DOHH2 (cell line): Measurements from ENCODE around the gene MFRP.

Source experiments
- H3F3A ChIP-seq: fragments of 200-600 bp; sonication (generic), shearing (Covaris generic); 2 replicates; pipeline ENCODE4 v1.6.0; 2016; ENCODE audit warnings: antibody characterized with exemption, mild to moderate bottlenecking; ENCODE audit not compliant: control insufficient read depth, insufficient read depth
- H3K27ac ChIP-seq: fragments of 200-600 bp; sonication (generic); 2 replicates; pipeline ENCODE4 v1.5.1; 2014; ENCODE audit warnings: low read depth, mild to moderate bottlenecking, low read length, moderate library complexity
- H3K27me3 ChIP-seq: fragments of 200-600 bp; sonication (generic); 2 replicates; pipeline ENCODE4 v1.6.1; 2014; ENCODE audit warnings: mild to moderate bottlenecking, low read length, mixed read lengths; ENCODE audit not compliant: control insufficient read depth
- H3K36me3 ChIP-seq: fragments of 200-600 bp; sonication (generic); 2 replicates; pipeline ENCODE4 v1.6.1; 2014; ENCODE audit warnings: mild to moderate bottlenecking, low read length, moderate library complexity, mixed read lengths; ENCODE audit not compliant: control insufficient read depth
- H3K4me1 ChIP-seq: fragments of 200-600 bp; sonication (generic); 2 replicates; pipeline ENCODE4 v1.6.1; 2014; ENCODE audit warnings: mild to moderate bottlenecking, low read length, mixed read lengths; ENCODE audit not compliant: control insufficient read depth
- H3K4me2 ChIP-seq: fragments of 200-600 bp; sonication (generic); 2 replicates; pipeline ENCODE4 v1.6.0; 2014; ENCODE audit warnings: mild to moderate bottlenecking, low read length, moderate library complexity
- H3K4me3 ChIP-seq: fragments of 200-600 bp; sonication (generic); 2 replicates; pipeline ENCODE4 v1.5.1; 2014; ENCODE audit warnings: mild to moderate bottlenecking, low read length, mixed read lengths
- H3K79me2 ChIP-seq: fragments of 200-600 bp; sonication (generic); 2 replicates; pipeline ENCODE4 v1.6.1; 2014; ENCODE audit warnings: mild to moderate bottlenecking, low read length, mixed read lengths; ENCODE audit not compliant: control insufficient read depth
- H3K9me2 ChIP-seq: fragments of 200-600 bp; sonication (generic); replicated peaks from 2 replicates; pipeline ENCODE4 v1.6.1; 2014; ENCODE audit warnings: mild to moderate bottlenecking, low read length, mixed read lengths; ENCODE audit not compliant: control insufficient read depth
- H3K9me3 ChIP-seq: fragments of 200-600 bp; sonication (generic); 2 replicates; pipeline ENCODE4 v1.6.1; 2014; ENCODE audit warnings: antibody characterized with exemption, low read length, mixed read lengths; ENCODE audit not compliant: control insufficient read depth, insufficient read depth
- H4K20me1 ChIP-seq: fragments of 200-600 bp; sonication (generic); 2 replicates; pipeline ENCODE4 v1.6.0; 2014; ENCODE audit warnings: low read depth, mild to moderate bottlenecking, antibody characterized with exemption, low read length, moderate library complexity; ENCODE audit not compliant: control insufficient read depth, insufficient read depth
- EZH2phosphoT487 ChIP-seq: fragments of 200-600 bp; sonication (generic); IDR thresholded peaks from 2 replicates; pipeline ENCODE4 v1.6.1; 2017; ENCODE audit warnings: borderline replicate concordance, mild to moderate bottlenecking, antibody characterized with exemption, low read length, moderate library complexity, mixed read lengths
- TF ChIP-seq, protein P1 (sequence below): fragments of 200-600 bp; sonication (generic); IDR thresholded peaks from one replicate; pipeline ENCODE4 v1.5.1; 2014; ENCODE audit warnings: antibody characterized with exemption, mild to moderate bottlenecking, low read depth, low read length; ENCODE audit not compliant: poor library complexity, severe bottlenecking

The MFRP gene

GRCh38 chr11:119339589-119340334, 6.7 kb downstream of the MFRP start:
- TF ChIP-seq, protein P1, sequence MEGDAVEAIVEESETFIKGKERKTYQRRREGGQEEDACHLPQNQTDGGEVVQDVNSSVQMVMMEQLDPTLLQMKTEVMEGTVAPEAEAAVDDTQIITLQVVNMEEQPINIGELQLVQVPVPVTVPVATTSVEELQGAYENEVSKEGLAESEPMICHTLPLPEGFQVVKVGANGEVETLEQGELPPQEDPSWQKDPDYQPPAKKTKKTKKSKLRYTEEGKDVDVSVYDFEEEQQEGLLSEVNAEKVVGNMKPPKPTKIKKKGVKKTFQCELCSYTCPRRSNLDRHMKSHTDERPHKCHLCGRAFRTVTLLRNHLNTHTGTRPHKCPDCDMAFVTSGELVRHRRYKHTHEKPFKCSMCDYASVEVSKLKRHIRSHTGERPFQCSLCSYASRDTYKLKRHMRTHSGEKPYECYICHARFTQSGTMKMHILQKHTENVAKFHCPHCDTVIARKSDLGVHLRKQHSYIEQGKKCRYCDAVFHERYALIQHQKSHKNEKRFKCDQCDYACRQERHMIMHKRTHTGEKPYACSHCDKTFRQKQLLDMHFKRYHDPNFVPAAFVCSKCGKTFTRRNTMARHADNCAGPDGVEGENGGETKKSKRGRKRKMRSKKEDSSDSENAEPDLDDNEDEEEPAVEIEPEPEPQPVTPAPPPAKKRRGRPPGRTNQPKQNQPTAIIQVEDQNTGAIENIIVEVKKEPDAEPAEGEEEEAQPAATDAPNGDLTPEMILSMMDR = peak; percentile 69
- TF ChIP-seq EZH2phosphoT487 = no peak
- peaks cover 46% of the 10 kb centered on the region for H3K4me1 ChIP-seq
- 0 out of 2 replicates have a peak, but pooled peaks cover 3% of the 10 kb centered on the region for H3F3A ChIP-seq
- no peak overlapping the region for H3K27ac ChIP-seq
- peaks cover 25% of the 10 kb centered on the region for H3K36me3 ChIP-seq
- H3K9me3 ChIP-seq = no peaks in the 10 kb centered on the region
- no peak overlapping the region for H3K4me3 ChIP-seq
- H4K20me1 ChIP-seq = 0 out of 2 replicates have a peak, but pooled peaks cover 8% of the 10 kb centered on the region
- H3K27me3 ChIP-seq = peaks cover 31% of the 10 kb centered on the region
- no peaks in the 10 kb centered on the region for H3K9me2 ChIP-seq
- H3K4me2 ChIP-seq = no peak overlapping the region
- H3K79me2 ChIP-seq = peaks cover 31% of the 10 kb centered on the region

DNA sequence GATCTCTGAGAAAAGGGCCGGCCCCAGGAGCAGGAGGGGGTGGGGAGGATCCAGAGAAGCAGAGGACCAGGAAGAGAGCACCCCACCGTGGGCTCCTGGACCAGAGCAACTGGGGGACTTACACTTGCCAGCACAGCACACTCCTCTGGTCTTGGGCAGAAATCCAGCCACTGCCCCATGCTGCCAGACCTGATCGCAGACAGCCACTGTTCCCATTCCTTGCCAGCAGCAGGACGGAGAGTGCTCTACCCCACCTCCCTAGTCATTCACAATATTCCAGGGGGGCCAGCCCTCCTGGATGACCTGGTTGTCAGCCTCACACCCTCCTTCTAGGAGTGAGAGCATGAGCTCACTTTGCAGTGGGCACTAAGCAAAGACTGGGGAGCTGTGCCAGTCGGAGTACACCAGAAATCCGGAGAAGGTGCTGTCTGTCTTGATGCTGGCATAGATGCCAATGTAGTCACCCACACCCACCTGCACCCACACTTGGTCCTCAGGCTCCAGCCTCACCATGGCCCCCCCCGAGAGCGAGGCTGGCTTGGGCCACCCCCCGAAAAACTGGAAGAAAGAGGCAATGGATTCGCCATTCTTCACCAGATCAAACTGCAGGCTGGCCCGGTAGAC, 7.4 kb downstream of the MFRP start:
- H3K9me3 ChIP-seq = no peaks in the 10 kb centered on the region
- H3K27ac ChIP-seq = no peak overlapping the region
- peaks cover 28% of the 10 kb centered on the region for H3K36me3 ChIP-seq
- peaks cover 36% of the 10 kb centered on the region for H3K79me2 ChIP-seq
- peaks cover 46% of the 10 kb centered on the region for H3K4me1 ChIP-seq
- 0 out of 2 replicates have a peak, but pooled peaks cover 3% of the 10 kb centered on the region for H3F3A ChIP-seq
- H3K4me3 ChIP-seq = no peak overlapping the region
- H4K20me1 ChIP-seq = 0 out of 2 replicates have a peak, but pooled peaks cover 8% of the 10 kb centered on the region
- peaks cover 31% of the 10 kb centered on the region for H3K27me3 ChIP-seq
- H3K9me2 ChIP-seq = no peaks in the 10 kb centered on the region
- TF ChIP-seq, protein P1 = no peak
- TF ChIP-seq EZH2phosphoT487 = no peak
- no peak overlapping the region for H3K4me2 ChIP-seq

GRCh38 chr11:119338318-119338890, 8.1 kb downstream of the MFRP start:
- Histone ChIP-seq H3K9me3 (no peaks in the 10 kb centered on the region), H3K4me3 (peak overlapping the region; percentile 5; the same call in 1 of the 2 replicates), H4K20me1 (0 out of 2 replicates have a peak, but pooled peaks cover 8% of the 10 kb centered on the region), H3K27ac (no peak overlapping the region), H3F3A (0 out of 2 replicates have a peak, but pooled peaks cover 3% of the 10 kb centered on the region), H3K4me1 (peaks cover 52% of the 10 kb centered on the region), H3K27me3 (peaks cover 28% of the 10 kb centered on the region), H3K9me2 (no peaks in the 10 kb centered on the region), H3K36me3 (peaks cover 28% of the 10 kb centered on the region), H3K79me2 (peaks cover 36% of the 10 kb centered on the region), H3K4me2 (peak overlapping the region; percentile 29)
- TF ChIP-seq, protein P1 = peak; percentile 93
- TF ChIP-seq EZH2phosphoT487 = no peak
